GM18517 (cell line): Measurements from ENCODE around the gene LPP.
A peak's percentile ranks its signal among the peaks of the same experiment; 100 is the strongest.

Experiments
- ATAC-seq: cut with Tn5 transposase; IDR thresholded peaks from one replicate; pipeline ENCODE4 v1.9.1; 2021; ENCODE audit warnings: mild to moderate bottlenecking, moderate library complexity; ENCODE audit not compliant: unreplicated experiment

LPP gene

GRCh38 chr3:188391592-188391991 lies 237.6 kb downstream of the LPP start:
- no peak for ATAC-seq

GRCh38 chr3:188392076-188392475 lies 238.1 kb downstream of the LPP start:
- no peak for ATAC-seq

GRCh38 chr3:188394623-188395022 lies 240.7 kb downstream of the LPP start:
- ATAC-seq = no peak

- ATAC-seq = no peak
Observed at GRCh38 chr3:188396251-188396650, 242.3 kb downstream of the LPP start.

GRCh38 chr3:188396900-188397299 lies 242.9 kb downstream of the LPP start:
- ATAC-seq = no peak

- ATAC-seq = no peak
Observed at GRCh38 chr3:188397766-188398705, 244.1 kb downstream of the LPP start.

GRCh38 chr3:188400494-188401243 lies 246.7 kb downstream of the LPP start:
- peak; percentile 94 for ATAC-seq

- ATAC-seq = no peak
Observed at GRCh38 chr3:188401244-188401993, 247.5 kb downstream of the LPP start.

- no peak for ATAC-seq
Observed at GRCh38 chr3:188402229-188402628, 248.3 kb downstream of the LPP start.

- ATAC-seq = no peak
Observed at GRCh38 chr3:188403404-188403803, 249.4 kb downstream of the LPP start.

GRCh38 chr3:188404124-188404523 lies 250.2 kb downstream of the LPP start:
- no peak for ATAC-seq

- no peak for ATAC-seq
Observed at GRCh38 chr3:188404701-188405100, 250.7 kb downstream of the LPP start.

- no peak for ATAC-seq
Observed at GRCh38 chr3:188407158-188407880, 253.4 kb downstream of the LPP start.

- no peak for ATAC-seq
Observed at GRCh38 chr3:188408831-188409230, 254.9 kb downstream of the LPP start.

- ATAC-seq = no peak
Observed at GRCh38 chr3:188411750-188412149, 257.8 kb downstream of the LPP start.

- no peak for ATAC-seq
Observed at GRCh38 chr3:188415196-188415595, 261.2 kb downstream of the LPP start.

- no peak for ATAC-seq
Observed at GRCh38 chr3:188416041-188416440, 262.1 kb downstream of the LPP start.

- no peak for ATAC-seq
Observed at GRCh38 chr3:188417271-188417696, 263.3 kb downstream of the LPP start.

GRCh38 chr3:188417766-188418165 lies 263.8 kb downstream of the LPP start:
- ATAC-seq = no peak

- peak; percentile 38 for ATAC-seq
Observed at GRCh38 chr3:188421151-188421821, 267.3 kb downstream of the LPP start.
